ENCODE data around the gene VCP.
"Not testable (repeated sequence)": the region's sequence is repeated elsewhere in the genome, so short reads cannot be mapped to it uniquely, and the experiment has no call there.

Gene VCP

DNA sequence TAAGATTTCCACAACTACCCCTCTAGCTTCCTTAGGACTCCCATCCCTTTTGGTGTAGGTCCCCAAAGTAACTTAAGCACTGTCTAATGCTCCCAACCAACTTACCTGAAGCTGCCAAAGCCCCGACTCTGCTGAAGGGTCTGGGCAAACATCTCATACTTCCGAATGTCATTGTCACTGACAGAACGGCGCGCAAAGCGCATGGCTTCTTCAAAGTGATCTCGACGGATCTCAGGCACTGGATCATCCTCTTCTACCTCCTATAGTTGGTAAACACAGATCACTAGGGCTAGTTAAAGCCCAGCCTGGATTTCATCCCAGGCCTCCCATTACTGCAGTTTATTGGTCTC is 15.2 kb downstream of the VCP start:
- DNase-seq, result no peak

DNA sequence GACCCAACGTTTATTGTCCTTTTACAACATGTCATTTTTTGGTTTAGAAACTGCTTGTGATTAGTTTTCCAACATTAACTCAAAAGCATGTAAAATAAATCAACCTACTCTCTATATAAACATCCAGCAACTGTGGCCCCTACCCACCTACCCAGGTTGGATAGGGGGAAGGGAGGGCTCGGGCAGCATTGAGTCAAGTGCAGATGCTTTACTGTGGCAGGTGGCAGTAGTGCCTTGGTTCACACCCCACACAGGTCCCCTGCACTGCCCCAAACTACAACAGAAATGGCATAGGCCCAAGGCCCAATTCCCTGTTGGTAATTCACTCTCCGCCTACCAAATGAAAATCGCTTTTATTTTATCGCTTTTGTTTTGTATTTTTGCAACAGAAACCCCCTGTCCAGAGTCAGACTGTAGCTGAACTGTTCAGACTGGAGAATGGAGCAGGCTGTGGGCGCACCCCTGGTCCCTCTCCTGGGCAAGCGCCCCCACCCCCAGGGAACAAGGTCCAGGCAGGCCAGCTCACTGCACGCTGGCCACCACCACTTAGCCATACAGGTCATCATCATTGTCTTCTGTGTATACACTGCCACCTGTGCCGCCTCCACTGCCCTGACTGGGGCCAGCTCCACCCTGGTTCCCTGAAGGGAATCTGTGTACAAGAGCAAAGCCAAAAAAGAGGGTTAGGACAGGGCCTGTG is 15.7 kb downstream of the VCP start:
- no peak for DNase-seq

DNA sequence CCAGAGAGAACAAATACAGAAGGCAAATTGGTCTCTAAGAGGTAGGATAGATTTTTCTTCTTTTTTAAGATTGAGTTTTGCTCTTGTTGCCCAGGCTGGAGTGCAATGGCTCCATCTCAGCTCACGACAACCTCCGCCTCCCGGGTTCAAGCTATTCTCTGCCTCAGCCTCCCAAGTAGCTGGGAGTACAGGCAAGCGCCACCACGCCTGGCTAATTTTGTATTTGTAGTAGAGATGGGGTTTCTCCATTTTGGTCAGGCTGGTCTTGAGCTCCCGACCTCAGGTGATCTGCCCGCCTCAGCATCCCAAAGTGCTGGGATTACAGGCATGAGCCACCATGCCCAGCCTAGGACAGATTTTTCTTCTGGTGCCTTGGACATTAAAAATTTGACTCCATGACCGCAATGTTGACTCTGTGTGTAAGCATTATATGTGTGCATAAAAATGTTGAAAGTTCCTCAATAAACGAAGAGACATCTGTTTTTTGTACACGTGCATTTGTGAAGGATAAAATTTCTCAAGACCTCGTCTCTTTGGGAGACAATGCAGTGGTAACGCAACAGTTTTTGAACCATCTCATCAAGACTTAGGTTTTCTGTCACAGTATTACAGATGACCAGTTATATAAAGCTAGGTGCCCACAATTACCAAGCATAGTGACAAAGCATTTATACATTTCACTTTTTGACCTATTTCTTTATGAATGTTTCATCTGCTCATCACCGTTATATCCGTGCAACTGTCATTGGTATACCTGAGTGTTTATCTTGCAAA is 17.4 kb downstream of the VCP start:
- DNase-seq, result no peak

DNA sequence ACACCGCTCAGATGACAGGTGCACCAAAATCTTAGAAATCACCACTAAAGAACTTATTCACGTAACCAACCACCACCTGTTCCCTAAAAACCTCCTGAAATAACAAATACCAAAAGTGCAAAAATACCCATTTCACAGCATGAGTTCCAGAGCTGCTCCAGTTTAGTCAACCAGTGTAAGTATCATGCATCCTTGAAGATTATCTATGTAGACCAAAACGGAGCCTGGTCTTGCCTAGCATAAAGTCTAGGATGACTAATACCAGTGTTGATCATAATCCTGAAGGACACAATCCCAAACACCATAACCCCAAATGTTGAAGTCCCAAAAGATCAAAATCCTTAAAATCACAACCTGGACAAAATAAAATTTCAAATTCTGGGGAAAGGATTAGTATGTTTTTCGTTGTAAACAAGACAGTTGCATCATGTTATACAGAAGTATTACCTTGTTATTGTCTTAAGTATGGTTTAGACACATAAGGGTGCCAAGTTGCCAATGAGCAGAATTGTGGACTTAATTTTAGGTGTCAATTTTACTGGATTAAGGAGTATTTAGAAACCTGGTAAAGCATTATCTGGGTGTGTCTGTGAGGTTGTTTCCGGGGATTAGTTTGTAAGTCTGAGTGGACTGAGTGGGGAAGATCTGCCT is 18.1 kb downstream of the VCP start:
- no peak for DNase-seq

DNA sequence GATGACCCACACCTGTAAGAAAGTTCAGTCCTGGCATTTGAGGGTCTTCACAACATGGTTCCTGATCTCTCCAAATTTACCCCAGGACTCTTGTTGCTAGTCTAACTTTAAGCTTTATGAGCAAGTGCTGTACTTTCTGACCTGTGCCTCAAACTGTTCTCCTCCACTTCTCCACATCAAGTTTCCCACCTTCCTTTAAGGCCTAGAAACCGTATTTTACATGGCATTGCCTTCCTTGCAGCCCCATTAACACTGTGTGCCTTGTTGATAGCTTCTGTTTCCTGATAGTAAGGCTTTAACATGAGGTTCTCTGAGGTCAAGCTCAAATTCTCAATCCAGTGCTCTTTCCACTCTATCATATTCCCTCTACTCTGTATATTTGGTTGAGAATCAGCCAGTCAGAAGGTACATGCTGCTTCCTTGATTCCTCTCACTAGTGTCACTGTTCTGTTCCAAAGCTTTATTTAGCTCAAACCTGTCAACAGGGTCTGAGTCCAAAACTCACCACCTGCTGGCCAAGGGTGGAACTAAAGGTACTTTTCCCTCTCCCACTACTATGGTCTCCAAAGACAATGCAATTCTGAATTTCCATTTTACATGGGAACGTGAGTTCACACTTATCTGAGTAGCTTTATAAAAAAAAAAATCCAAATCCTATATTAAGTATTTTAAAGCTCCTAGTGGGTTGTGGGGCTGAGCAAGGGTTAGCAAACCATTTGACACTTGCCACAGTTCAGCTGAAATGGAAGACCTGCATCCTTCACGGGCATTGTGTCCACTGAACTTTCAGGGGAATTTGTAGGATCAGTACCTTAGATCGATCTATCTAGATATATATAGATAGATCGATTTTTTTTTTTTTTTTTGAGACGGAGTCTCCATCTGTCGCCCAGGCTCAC is 21.1 kb downstream of the VCP start:
- peak; percentile 57 for DNase-seq

DNA sequence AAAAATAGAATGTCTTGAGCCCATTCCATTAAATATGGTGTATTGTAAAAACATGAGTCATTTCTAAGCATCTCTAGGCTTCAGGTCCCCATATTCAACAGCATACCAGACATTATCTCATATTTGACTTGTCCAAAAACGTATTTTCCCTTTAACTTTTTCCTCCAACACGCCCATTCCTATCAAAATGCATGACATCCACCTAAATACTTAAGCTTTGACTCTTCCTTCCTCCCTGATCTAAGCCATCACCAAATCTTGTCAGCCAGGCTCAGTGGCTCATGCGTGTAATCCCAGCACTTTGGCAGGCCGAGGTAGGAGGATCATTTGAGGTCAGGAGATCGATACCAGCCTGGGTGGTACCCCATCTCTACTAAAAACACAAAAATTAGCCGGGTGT is 23.9 kb downstream of the VCP start:
- no peak for DNase-seq

DNA sequence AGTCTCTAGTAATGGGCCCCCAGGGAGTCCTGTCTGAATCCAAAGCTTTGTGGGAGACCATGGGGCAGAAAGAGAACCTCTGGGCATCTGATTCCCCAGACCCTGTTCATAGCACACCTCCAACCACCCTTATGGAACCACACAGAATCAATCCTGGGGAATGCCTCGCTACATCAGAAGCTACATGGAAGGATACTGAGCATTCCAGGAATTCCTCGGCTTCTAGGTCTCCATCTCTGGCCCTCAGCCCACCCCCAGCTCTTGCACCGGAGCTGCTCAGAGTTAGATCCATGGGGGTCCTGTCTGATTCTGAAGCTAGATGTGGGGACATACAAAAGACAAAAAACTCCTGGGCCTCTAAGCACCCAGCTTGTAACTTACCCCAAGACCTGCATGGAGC is 28.4 kb downstream of the VCP start:
- DNase-seq, result no peak

DNA sequence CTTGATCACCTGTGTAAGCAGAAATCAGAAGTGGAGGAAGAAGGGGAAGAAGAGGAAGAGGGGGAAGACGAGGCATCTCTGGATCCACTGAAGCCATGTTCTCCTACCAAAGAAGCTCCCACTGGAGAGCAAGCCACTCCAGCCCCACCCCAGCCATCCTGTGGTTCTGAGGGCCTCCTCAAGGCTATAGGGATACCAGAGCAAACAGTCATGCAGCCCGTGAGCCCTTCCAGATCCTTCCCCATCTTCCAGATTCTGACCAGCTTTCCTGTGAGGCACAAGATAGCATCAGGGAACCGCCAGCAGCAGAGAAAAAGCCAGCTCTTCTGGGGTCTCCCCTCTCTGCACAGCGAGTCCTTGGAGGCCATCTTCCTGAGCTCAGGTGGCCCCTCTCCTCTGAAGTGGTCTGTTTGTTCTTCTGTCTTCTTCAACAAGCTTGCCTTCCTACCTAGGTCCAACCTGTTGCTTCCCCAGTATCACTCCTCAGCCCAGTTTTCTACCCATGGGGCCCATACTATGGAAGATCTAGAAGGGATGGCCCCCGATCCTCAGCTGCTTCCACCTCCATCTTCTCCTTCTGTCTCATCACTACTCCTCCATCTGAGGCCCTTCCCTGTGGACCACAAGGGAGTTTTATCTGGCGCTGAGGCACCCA is 29.4 kb downstream of the VCP start:
- DNase-seq, result no peak

DNA sequence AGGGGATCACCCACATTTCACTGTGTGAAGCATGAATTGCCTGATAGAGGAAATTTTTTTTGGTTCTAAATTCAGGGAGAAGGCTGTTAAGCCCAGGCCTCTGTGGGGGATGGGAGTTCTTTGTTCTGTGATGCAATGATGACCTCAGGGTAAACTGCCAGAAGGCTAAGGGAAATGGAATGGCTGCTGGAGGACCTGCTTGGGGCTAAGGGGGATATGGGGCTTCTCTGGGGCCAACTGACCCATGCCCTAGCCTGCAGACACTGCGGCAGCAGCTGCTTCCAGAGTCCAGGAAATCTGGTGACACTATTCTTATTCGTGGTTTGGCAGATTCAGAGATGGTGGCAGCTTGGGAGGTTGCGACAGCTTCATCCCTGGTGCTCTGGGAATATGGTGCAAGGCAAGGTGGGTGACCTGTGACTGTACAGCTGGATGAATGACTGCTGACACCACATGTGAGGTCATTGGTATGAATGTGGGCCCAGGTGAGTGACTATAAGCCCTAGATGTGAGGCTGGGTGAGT is 30.3 kb downstream of the VCP start:
- DNase-seq, result no peak

DNA sequence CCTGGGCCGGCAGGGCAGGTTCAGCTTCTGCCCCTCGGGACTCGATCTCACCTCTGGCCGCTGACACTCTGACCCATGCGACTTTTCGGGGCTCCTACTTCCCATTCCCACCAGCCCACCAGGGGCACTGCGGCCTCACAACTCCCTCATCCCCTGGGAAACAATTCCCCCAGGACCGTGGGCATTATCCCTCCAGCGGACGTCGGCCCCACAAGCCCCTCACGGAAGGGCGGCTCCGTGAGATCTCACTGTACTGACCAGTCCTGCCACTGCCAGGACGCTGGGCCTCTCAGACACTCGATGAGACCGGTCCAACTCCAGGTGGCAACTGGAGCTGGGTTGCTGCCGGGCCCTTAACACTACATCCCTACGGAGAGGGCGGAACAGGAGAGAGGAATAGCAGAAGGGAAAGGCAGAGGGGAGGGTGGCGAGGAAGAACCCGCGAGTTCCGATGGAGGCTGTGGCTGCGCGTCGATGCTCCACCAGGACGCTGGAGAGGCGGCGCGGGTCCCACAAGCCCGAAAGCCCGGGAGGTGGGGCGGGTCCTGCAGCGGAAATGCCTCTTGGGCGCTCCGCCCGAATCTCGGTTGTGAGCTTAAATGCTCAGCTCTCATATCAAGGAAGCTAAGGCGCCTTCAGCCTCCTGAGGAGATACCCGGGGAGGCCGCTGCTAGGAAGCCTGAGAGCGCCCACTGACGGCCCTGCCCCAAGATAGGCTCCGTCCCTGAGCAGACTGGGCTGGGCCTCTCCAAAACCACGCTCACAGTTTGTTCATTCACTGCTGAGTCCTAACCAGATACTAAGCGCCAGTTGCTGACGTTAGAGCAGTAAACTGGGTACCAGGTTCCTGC is 36.3 kb downstream of the VCP start:
- peak; percentile 40 for DNase-seq

DNA sequence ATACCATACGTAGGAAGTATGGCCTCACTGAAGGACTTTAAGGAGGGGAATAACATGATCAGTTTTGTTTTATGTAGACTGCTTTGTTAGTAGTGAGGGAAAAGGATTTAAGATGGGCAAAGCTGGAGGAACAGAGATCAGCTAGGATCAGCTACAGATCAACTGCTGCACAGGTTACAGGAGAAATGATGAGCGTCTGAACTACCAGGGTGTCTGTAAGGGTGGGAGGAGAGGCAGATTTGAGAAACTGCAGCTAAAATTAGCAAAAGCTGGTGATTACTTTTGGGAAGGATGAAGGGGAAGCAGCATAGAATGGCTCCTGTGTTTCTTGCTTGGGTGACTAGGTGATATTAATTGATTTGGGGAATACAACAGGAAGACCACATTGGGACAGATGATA is 39.3 kb downstream of the VCP start:
- DNase-seq, result no peak

DNA sequence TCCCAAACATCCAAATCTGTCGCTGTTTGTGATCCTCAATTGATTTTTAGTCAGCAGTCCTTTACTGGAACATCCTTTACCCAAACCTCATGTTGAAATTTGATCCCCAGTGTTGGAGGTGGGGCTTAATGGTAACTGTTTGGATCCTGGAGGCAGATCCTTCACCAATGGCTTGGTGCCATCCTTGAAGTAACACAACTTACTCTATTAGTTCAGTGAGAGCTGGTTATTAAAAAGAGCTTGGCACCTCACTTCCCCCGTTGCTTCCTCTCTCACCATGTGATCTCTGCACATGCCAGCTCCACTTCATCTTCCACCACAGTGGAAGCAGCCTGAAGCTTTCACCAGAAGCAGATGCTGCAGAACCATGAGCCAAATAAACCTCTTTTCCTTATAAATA is 42.6 kb downstream of the VCP start:
- no peak for DNase-seq

DNA sequence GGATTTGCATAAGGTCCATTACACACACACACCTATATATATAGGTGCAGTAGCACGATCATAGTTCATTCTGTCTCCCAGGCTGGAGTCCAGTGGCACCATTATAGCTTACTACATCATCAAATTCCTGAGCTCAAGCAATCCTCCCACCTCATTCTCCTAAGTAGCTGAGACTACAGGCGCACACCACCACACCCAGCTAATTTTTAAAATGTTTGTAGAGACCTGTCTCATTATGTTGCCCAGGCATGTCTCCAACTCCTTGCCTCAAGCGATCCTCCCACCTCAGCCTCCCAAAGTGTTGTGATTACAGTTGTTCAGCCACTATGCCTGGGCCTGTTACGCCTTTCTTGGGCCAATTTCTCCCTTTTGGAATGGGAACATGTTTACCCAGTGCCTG is 43.2 kb downstream of the VCP start:
- DNase-seq, result no peak

DNA sequence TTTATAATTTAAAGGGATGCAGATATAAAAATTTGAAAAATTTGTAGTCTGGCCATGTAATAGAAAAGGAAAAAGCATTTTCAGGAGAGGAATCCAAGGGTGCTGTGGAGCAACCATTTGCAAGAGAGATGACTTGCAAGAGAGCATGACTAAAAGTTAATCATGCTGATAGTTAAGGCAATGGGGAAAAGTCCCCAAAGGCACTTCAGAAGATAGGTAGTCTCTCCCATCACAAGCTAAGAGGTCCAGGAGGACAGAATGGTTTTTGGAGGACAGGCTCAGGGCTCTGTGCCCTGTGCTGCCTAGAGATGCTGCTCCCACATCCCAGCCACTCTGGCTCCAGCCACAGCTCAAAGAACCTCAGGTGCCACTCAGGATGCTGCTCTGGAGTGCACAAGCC is 44.1 kb downstream of the VCP start:
- no peak for DNase-seq

DNA sequence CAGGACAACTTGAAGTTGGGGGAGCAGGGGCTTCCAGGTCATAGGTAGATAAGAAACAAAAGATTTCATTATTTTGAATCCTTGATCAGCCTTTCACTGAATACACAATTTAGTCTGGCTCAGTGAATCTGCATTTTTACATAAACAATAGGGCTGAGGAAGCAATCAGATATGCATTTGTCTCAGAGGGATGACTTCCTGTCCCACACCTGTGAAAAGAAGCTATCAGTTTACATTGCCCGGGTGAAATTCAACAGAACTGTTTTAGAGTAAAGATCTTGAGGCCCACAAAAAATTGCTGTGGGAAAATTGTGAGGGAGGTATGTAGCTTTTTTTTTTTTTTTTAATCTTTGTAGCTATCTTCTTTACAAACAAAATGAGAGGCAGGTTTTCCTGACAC is 44.6 kb downstream of the VCP start:
- no peak for DNase-seq

DNA sequence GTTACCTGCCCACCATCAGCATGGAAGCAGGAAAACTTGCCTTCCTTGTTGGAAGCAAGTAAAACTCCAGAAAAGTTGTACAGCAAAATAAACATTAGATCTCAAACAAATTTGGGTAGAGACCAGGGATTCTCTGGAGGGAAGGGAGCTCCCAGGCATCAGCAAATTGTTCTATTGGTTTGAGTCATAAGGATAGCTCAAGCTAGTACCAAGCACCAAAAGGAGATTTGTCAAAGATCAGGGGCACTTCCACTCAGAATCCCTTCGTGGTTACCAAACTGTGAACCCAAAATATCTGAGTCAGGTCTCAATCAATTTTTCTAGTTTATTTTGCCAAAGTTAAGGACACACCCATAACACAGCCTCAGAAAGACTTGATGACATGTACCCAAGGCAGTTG is 45.1 kb downstream of the VCP start:
- DNase-seq, result no peak

DNA sequence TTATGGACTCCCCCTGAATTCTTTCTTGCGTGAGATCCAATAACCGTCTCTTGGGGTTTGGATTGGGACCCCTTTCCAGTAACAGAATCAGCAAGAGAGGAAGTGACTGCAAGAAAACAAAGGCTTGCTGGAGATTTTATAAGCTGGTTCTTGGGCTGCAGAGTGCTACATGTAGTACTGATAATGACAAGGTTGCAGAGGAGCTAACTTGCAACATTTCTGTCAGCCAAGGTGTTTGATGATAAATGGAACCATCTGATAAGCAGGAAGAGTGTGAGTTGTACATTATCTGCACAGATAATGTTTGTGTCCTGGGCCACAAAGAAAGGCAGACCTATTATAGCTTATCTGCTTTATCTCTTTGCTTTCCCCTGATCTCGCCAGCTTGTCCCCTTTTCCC is 45.8 kb downstream of the VCP start:
- DNase-seq, result no peak

DNA sequence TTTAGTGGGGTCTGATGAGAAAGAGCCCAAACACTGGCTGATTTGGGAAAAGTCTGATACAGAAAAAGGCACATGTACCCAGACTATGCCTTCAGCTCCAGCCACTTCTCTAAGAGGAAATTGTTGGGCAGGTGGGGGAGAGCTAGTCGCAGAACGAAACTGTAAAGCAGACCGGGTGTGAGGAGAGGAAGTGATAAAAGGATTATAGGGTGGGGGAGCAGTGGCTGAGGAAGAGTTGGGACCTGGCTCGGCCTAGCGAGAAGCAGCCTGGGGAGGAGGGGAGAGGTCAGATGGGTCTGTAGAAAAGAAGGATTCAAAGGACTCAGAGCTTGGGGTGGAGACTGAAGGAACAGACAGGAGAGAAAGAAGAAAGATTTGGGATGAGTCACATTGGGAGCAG is 49.0 kb downstream of the VCP start:
- not testable (repeated sequence) for DNase-seq

DNA sequence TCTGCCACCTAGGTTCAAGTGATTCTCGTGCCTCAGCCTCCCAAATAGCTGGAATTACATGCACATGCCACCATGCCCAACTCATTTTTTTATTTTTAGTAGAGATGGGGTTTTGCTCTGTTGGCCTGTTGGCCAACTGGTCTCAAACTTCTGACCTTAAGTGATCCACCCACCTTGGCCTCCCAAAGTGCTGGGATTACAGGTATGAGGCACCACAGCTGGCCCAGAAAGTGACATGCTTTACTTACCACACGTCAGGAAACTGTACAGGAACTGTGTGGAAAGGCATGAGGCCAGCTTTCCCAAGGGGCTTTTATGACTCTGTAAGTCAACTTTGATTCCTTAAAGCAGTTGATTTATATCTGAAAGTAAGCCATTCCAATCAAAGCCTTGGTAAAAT is 57.9 kb downstream of the VCP start:
- no peak for DNase-seq

DNA sequence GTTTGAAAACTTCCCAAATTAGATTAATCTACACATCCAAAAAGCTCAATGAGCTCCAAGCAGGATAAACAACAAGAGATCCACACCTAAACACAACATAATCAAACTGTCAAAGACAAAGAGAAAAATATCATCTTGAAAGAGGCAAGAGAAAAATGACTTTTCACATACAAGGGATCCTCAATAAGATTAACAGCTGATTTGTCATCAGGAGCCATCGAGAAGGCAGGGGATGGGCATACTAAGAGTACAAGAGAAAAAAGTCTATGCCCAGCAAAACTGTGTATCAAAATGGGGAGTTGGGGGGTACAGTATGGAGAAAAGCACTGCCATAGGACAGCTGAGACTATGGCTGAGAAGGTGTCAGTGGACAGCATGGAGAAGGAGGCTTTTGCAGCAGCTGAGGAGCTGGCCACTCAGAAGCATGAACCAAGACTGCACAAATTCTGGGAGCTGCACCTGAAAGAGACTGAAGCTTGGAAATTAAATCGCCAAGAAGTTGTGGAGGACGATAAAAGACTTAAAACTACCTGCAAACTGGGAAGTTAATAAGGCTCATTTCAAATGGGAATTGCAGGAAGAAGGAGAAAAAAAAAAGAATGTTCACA is 62.0 kb downstream of the VCP start:
- DNase-seq, result no peak
